GM18507 (cell line): Measurements from ENCODE around the gene TESK2.
"Not testable (repeated sequence)": the region's sequence is repeated elsewhere in the genome, so short reads cannot be mapped to it uniquely, and the experiment has no call there.

ENCODE experiments used
- DNase-seq: peaks from one replicate; pipeline ENCODE4 v3.0.0; 2011; ENCODE audit warnings: low read depth; ENCODE audit not compliant: insufficient read length; ENCODE audit errors: extremely low spot score
- FAIRE-seq: peaks from 2 replicates; lab custom pipeline; 2011; peaks lifted over from hg19 to GRCh38; lab: Jason Lieb, UNC

The TESK2 gene

GRCh38 chr1:45385302-45385701 is 105.7 kb downstream of the TESK2 start:
- DNase-seq (no peak), FAIRE-seq (no peak)

- FAIRE-seq, DNase-seq: not testable (repeated sequence)
Observed at GRCh38 chr1:45384213-45384612, 106.8 kb downstream of the TESK2 start.

- no peak for FAIRE-seq
- DNase-seq, result no peak
Observed at GRCh38 chr1:45383191-45383590, 107.8 kb downstream of the TESK2 start.

DNA sequence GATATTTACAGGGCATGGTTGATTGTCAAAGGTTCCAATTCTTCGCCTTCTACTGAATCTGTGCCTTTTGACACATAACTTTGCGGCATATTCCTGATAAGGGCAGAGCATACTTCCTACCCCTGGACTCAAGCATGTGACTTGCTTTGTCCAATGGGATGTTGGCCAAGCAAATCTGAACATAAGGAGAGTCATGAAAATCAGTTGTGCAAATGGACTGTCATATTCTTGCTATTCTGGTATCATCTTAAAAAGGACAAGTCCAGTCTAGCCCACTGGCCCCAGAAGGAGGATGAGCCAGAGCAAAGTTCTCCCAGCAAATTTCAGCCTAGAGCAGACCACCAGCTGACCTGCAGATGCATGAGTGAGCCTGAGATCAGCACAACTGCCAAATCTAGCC is 109.7 kb downstream of the TESK2 start:
- no peak for DNase-seq
- peak; percentile 12 for FAIRE-seq

DNA sequence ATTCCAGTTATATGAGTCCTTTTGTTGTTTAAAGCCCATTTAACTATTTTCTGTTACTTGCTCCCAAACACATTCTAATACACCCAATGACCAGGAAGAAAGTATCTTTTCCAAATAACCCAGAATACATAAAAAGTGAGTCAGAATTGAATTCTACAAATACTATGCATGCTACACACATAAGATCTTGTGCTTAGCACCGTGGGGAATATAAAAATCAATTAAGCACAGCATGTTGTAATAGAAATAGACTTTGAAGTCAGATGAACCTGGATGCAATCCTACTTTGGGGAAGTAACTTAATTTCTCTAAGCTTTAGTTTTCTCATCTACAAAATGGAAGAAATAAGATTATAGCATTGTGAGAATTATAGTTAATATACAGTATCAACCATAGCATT is 110.2 kb downstream of the TESK2 start:
- FAIRE-seq (no peak), DNase-seq (no peak)

- no peak for DNase-seq
- no peak for FAIRE-seq
Observed at GRCh38 chr1:45380125-45380524, 110.8 kb downstream of the TESK2 start.

- no peak for DNase-seq
- no peak for FAIRE-seq
Observed at GRCh38 chr1:45379524-45379923, 111.4 kb downstream of the TESK2 start.

DNA sequence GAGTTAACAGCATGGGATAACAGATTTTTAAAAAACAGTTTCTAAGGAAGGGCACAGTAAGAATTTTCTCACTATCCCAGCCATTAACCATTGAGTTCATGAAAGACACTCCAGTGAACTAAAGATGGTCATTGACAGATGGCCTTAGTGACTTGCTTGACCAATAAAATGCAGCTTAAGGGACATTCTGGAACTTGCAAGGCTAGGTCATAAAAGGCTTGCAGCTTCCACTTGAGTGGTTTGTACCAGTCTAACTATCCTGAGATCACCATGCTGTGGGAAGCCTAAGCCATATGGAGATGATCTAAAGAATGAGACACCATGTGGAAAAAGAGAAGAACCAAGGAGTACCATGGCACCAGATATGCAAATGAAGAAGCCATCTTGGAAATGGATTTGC is 112.8 kb downstream of the TESK2 start:
- FAIRE-seq, result no peak
- DNase-seq, result no peak

DNA sequence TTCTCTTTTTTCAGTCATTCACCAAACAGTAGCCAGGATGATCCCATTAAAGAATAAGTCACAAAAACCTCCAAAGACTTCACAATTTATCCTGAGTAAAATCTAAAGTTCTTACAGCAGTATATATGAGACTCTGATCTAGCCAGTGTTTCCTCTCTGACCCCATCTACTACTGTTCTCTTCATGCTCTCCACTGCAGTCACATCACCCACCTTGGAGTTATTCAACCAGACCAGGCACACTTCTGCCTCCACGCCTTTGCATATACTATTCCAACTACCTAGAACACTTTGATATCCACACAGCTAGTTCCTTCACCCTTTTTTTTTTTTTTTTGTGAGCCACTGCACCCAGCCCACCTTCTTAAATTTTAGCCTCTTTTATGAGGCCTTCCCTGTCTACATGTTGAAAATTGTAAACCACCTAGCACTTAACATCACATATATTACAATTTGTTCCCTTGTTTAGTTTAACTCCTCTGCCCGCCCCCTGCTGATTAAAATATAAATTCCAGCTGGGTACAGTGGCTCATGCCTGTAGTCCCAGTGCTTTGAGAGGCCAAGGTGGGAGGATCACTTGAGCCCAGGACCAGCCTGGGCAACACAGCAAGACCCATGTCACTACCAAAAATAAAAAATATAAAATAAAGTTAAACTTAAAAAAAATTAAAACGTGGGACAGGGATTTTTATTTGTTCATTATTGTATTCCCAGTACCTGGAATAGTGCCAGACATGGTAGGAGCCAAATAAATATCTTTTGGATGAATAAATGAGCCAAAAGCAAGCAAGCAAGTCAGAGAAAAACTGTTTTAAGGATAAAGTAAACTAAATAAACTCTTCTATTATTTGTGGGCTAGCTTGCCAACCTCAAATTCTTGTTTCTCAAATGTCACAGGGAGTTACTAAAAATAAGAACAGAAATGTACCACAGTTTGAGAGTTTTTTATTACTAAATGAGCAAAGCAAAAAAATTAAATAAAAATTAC is 115.6 kb downstream of the TESK2 start:
- peak; percentile 21 for FAIRE-seq
- no peak for DNase-seq

GRCh38 chr1:45373573-45373972 is 117.4 kb downstream of the TESK2 start:
- FAIRE-seq, result no peak

DNA sequence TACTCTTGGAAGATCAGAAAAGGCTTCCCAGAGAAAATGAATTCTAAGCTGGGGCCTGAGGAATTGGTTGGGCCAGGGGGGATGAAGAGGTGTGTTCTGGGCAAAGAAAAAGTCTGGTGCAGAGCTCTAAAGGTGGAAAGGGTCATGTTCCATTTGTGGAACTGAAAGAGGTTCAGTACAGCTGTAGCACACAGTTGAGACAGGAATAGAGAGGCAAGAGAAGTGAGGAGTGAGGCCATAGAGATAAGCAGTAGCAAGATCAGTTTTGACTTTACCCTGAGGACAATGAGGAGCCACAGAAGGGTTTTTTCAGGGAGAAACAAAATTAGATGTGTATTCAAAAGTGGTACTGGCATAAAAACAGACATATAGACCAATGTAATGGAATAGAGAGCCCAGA is 120.4 kb downstream of the TESK2 start:
- FAIRE-seq (peak; percentile 75), DNase-seq (no peak)

More at GRCh38 chr1:45373573-45373972, 117.4 kb downstream of the TESK2 start:
- no peak for DNase-seq

DNA sequence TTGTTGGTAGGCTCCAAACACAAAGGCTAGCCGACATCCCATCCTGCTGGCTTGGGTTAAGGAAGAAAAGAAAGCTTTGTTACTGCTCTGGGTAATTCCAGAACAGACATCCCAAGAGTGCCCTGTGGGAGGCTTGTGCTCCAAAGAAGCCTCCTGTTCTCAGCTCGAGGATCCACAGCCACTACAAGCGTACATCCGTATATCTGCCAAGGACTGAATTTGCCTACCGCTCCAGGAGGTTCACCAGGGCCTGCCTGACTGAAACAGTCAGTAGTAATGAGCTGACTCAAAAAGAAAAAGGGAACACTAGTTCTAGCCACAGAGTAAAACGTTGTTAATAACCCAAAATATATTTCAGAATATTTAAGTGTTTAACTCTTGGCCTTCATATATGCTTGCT is 125.9 kb downstream of the TESK2 start:
- peak; percentile 44 for FAIRE-seq
- DNase-seq, result no peak

GRCh38 chr1:45364294-45364693 is 126.7 kb downstream of the TESK2 start:
- no peak for DNase-seq

GRCh38 chr1:45360981-45361380 is 130.0 kb downstream of the TESK2 start:
- not testable (repeated sequence) for FAIRE-seq, DNase-seq

More at GRCh38 chr1:45364294-45364693, 126.7 kb downstream of the TESK2 start:
- no peak for FAIRE-seq

DNA sequence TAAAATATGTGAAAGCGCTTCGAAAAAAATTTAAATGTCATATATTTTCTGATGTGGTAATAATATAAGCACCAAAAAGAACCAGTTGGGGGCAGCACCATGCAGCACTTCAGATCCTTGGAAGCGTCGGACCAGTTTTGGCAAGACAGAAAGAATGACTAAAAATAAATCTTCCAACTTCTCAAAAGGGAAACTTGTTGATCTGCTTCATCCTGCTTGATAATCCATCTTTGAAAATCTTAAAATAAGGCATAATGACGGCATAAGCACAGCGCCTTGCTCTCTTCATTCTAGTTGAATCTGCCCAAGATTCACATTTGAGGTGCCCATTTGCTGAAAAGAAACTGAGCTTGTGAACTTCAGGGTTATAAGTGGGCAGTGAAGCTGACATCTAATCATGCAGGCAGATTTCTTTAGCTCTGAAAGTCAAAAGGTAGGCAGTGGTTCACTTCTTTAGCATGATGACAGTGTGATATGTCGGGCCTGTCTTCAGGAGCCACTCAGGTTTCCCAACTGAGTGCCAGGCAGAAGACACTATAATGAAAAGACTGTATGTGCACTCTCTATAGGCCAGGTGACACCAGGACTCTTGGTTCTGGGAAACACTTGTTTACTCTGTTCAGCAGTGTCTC is 131.0 kb downstream of the TESK2 start:
- DNase-seq (no peak), FAIRE-seq (peak; percentile 81)

- DNase-seq (no peak), FAIRE-seq (no peak)
Observed at GRCh38 chr1:45356186-45356585, 134.8 kb downstream of the TESK2 start.

GRCh38 chr1:45355683-45356082 is 135.3 kb downstream of the TESK2 start:
- no peak for DNase-seq
- FAIRE-seq, result no peak

DNA sequence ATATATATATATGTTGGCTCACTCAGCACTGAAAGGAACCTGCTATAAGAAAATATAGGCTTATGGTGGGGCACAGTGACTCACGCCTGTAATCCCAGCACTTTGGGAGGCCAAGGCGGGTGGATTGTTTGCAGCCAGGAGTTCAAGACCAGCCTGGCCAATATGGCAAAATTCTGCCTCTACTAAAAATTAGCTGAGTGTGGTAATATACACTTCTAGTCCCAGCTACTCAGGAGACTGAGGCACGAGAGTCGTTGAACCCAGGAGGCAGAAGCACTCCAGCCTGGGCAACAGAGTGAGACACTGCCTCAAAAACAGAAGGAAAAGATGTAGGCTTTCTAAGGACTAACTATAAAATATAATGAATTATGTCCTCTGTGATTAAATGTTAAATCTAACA is 136.1 kb downstream of the TESK2 start:
- FAIRE-seq, result no peak
- no peak for DNase-seq

GRCh38 chr1:45353685-45354084 is 137.3 kb downstream of the TESK2 start:
- no peak for DNase-seq
- FAIRE-seq, result no peak

DNA sequence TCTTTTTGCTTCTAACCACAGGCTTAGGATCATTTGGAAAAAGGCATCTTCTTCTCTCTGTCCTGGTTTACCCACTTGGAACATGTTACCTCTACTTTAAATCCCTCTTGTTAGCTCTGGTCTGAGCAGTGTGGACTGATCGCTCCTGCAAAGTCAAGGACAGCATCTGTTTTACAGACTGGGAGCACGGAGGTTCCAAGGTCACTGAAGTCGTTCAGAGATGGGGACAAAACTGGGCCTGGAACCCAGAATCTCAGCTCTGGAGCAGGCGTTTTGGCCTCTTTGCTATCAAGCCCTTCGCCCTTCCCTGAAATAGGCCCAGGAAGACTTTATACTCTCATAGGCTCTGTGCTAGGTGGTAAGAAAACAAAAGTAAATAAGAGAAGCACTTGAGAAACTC is 139.5 kb downstream of the TESK2 start:
- DNase-seq (no peak), FAIRE-seq (no peak)
